Measurements from ENCODE around the gene RAD51B.

Gene RAD51B

GRCh38 chr14:68669111-68669511 lies 849.5 kb downstream of the RAD51B start:
- Histone ChIP-seq H3K27me3 (ENCODE audit: insufficient read depth, poor library complexity, severe bottlenecking) (no peaks in the 10 kb centered on the region), H3K4me3 (replicated peaks; ENCODE audit: insufficient read depth, low read length) (no peak overlapping the region), H3K27ac (replicated peaks) (no peak overlapping the region)
- DNase-seq (ENCODE audit: low read depth in 1 of 2, low spot score in 1 of 2), result no peak
- no peak for TF ChIP-seq CTCF (IDR thresholded peaks at IDR 0.05; ENCODE audit: insufficient read depth, low read length)
- no peak for TF ChIP-seq REST (IDR thresholded peaks at IDR 0.05; ENCODE audit: insufficient replicate concordance, low read depth)
- TF ChIP-seq POLR2AphosphoS5 (IDR thresholded peaks at IDR 0.05; ENCODE audit: low read depth), result no peak

- H3K27ac ChIP-seq (replicated peaks), result no peak overlapping the region
- H3K4me3 ChIP-seq (replicated peaks; ENCODE audit: insufficient read depth, low read length), result no peak overlapping the region
- DNase-seq (ENCODE audit: low read depth in 1 of 2, low spot score in 1 of 2), result no peak
- H3K27me3 ChIP-seq (ENCODE audit: insufficient read depth, poor library complexity, severe bottlenecking), result no peaks in the 10 kb centered on the region
- no peak for TF ChIP-seq CTCF (IDR thresholded peaks at IDR 0.05; ENCODE audit: insufficient read depth, low read length)
- TF ChIP-seq SPI1 (IDR thresholded peaks at IDR 0.05; ENCODE audit: borderline replicate concordance, low read depth), result no peak
- no peak for TF ChIP-seq REST (IDR thresholded peaks at IDR 0.05; ENCODE audit: insufficient replicate concordance, low read depth)
- no peak for TF ChIP-seq POLR2AphosphoS5 (IDR thresholded peaks at IDR 0.05; ENCODE audit: low read depth)
- no peak for TF ChIP-seq GABPA (IDR thresholded peaks at IDR 0.05; ENCODE audit: low read depth)
Observed at GRCh38 chr14:68669603-68670358, 850.2 kb downstream of the RAD51B start.

GRCh38 chr14:68670359-68670715 lies 850.8 kb downstream of the RAD51B start:
- Histone ChIP-seq H3K4me3 (replicated peaks; ENCODE audit: insufficient read depth, low read length) (no peak overlapping the region), H3K27ac (replicated peaks) (no peak overlapping the region), H3K27me3 (ENCODE audit: insufficient read depth, poor library complexity, severe bottlenecking) (no peaks in the 10 kb centered on the region)
- TF ChIP-seq POLR2AphosphoS5 (IDR thresholded peaks at IDR 0.05; ENCODE audit: low read depth) (no peak), REST (IDR thresholded peaks at IDR 0.05; ENCODE audit: insufficient replicate concordance, low read depth) (no peak), GABPA (IDR thresholded peaks at IDR 0.05; ENCODE audit: low read depth) (no peak), SPI1 (IDR thresholded peaks at IDR 0.05; ENCODE audit: borderline replicate concordance, low read depth) (no peak), CTCF (IDR thresholded peaks at IDR 0.05; ENCODE audit: insufficient read depth, low read length) (no peak)
- no peak for DNase-seq (ENCODE audit: low read depth in 1 of 2, low spot score in 1 of 2)

Data from HL-60 (cell line).